ENCODE results near the gene XIAP. TPM values are rescaled to one million over a fixed set of nuclear protein-coding genes. Genes with fewer than 3 reads are reported as not detected.

The XIAP gene
- total RNA-seq, 3 donors from 2014 or later: 72.4 to 82.2 (median 73.9) TPM

GRCh38 chrX:123859409-123859845, 426 bp upstream of the XIAP start:
- H3K4me1 ChIP-seq (ENCODE audit: low read depth): peaks cover 3% of the 10 kb centered on the region
- H3K4me3 ChIP-seq: peak overlapping the region; percentile 41
- peak; percentile 71 for ATAC-seq
- DNase-seq: peak in 1 of 3 donors; percentile 84
- H3K9me3 ChIP-seq: no peaks in the 10 kb centered on the region
- intact Hi-C loops (cut with DNase I, micrococcal nuclease): no loop called here
- TF ChIP-seq, protein P1, sequence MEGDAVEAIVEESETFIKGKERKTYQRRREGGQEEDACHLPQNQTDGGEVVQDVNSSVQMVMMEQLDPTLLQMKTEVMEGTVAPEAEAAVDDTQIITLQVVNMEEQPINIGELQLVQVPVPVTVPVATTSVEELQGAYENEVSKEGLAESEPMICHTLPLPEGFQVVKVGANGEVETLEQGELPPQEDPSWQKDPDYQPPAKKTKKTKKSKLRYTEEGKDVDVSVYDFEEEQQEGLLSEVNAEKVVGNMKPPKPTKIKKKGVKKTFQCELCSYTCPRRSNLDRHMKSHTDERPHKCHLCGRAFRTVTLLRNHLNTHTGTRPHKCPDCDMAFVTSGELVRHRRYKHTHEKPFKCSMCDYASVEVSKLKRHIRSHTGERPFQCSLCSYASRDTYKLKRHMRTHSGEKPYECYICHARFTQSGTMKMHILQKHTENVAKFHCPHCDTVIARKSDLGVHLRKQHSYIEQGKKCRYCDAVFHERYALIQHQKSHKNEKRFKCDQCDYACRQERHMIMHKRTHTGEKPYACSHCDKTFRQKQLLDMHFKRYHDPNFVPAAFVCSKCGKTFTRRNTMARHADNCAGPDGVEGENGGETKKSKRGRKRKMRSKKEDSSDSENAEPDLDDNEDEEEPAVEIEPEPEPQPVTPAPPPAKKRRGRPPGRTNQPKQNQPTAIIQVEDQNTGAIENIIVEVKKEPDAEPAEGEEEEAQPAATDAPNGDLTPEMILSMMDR (IDR thresholded peaks at IDR 0.05): no peak
- no peaks in the 10 kb centered on the region for H3K36me3 ChIP-seq (ENCODE audit: low read depth)

DNA sequence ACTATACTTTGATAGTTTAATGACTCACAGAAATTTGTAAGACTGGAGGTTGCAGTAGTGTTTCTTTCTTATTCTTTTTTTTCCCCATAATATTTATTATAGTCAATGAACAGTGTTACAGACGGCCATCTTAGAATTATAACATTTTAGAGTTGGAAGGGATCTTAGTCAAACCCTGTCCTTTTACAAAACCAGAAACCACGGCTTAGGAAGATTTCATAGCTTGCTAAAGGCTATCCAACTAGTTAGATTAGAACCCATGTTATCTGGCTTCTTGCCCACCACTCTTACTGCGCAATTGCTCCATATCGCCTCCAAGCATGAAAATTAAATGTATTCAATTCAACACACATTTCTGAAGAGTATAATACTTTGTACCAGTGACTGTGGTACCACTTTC, 1.1 kb downstream of the XIAP start:
- no peak for ATAC-seq

DNA sequence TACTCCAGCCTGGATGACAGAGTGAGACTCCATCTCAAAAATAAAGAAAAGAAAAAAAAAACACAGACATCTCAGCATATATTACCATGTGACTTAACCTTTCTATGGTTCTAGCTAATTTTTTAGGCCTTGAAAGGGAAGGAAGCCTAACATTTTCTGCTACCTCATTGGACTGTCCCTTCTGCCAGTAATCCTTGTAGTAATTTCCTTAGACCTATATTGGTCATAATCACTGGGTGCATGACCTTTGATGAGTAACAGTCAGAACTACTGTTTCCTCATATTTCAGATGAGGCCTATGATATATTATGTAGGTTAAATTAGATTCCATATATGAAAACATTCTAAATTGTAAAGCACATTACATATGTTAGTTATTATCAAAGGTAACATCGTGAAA, 9.6 kb downstream of the XIAP start:
- peak; percentile 68 for ATAC-seq
- Histone ChIP-seq H3K36me3 (ENCODE audit: low read depth) (no peaks in the 10 kb centered on the region), H3K4me1 (ENCODE audit: low read depth) (peaks cover 3% of the 10 kb centered on the region), H3K4me3 (no peak overlapping the region), H3K9me3 (no peaks in the 10 kb centered on the region)
- intact Hi-C loops (cut with DNase I, micrococcal nuclease): no loop called here
- no peak for DNase-seq
- TF ChIP-seq, protein P1 (IDR thresholded peaks at IDR 0.05): no peak

More for the DNA sequence above, 1.1 kb downstream of the XIAP start:
- H3K36me3 ChIP-seq (ENCODE audit: low read depth): no peaks in the 10 kb centered on the region
- TF ChIP-seq, protein P1 (IDR thresholded peaks at IDR 0.05): no peak
- DNase-seq: peak in 1 of 3 donors; percentile 36
- no peaks in the 10 kb centered on the region for H3K9me3 ChIP-seq
- intact Hi-C loops (cut with DNase I, micrococcal nuclease): no loop called here
- peaks cover 3% of the 10 kb centered on the region for H3K4me1 ChIP-seq (ENCODE audit: low read depth)
- peak overlapping the region; percentile 41 for H3K4me3 ChIP-seq

DNA sequence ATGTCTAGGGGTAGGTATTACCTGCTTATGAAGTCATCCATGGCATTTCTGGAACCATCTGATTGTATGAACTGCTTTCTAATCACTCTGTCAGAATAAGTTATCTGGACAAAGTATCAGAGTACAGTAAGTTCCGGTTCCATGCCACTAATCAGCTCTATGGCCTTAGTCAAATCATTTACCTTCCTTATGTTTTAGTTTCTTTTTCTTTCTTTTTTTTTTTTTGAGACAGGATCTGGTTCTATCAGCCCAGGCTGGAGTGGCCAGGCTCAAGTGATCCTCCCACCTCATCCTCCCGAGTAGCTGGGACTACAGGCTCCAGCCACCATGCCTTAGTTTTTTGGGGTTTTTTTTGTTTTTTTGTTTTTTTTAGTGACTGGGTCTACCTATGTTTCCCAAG, 11.5 kb downstream of the XIAP start:
- TF ChIP-seq, protein P1 (IDR thresholded peaks at IDR 0.05): no peak
- Histone ChIP-seq H3K9me3 (no peaks in the 10 kb centered on the region), H3K4me3 (no peak overlapping the region), H3K4me1 (ENCODE audit: low read depth) (peaks cover 3% of the 10 kb centered on the region), H3K36me3 (ENCODE audit: low read depth) (no peaks in the 10 kb centered on the region)
- intact Hi-C loops (cut with DNase I, micrococcal nuclease): no loop called here
- DNase-seq (no peak), ATAC-seq (peak; percentile 53)

- TF ChIP-seq, protein P1 (IDR thresholded peaks at IDR 0.05): no peak
- no peaks in the 10 kb centered on the region for H3K36me3 ChIP-seq (ENCODE audit: low read depth)
- ATAC-seq: peak; percentile 35
- DNase-seq: no peak
- H3K4me3 ChIP-seq: no peak overlapping the region
- no peaks in the 10 kb centered on the region for H3K9me3 ChIP-seq
- peaks cover 5% of the 10 kb centered on the region for H3K4me1 ChIP-seq (ENCODE audit: low read depth)
- intact Hi-C loops (cut with DNase I, micrococcal nuclease): no loop called here
Measured at GRCh38 chrX:123873956-123874355, 14.1 kb downstream of the XIAP start.

GRCh38 chrX:123876177-123876576, 16.3 kb downstream of the XIAP start:
- DNase-seq (no peak), ATAC-seq (peak; percentile 75)
- H3K4me1 ChIP-seq (ENCODE audit: low read depth): peaks cover 5% of the 10 kb centered on the region
- H3K4me3 ChIP-seq: no peak overlapping the region
- TF ChIP-seq, protein P1 (IDR thresholded peaks at IDR 0.05): no peak
- intact Hi-C loops (cut with DNase I, micrococcal nuclease): no loop called here
- H3K9me3 ChIP-seq: no peaks in the 10 kb centered on the region
- no peaks in the 10 kb centered on the region for H3K36me3 ChIP-seq (ENCODE audit: low read depth)

Data from mucosa of descending colon (tissue), 3 donors.